GM19035 (cell line): ENCODE results near the gene STAU1.
"Not testable (repeated sequence)": the region's sequence is repeated elsewhere in the genome, so short reads cannot be mapped to it uniquely, and the experiment has no call there.

Experiments used
- ATAC-seq: cut with Tn5 transposase; IDR thresholded peaks from one replicate; pipeline ENCODE4 v1.9.1; 2021; ENCODE audit not compliant: unreplicated experiment

STAU1 gene

GRCh38 chr20:49203746-49204145 is 15.6 kb upstream of the STAU1 start:
- no peak for ATAC-seq

- no peak for ATAC-seq
These were observed 14.9 kb upstream of the STAU1 start for GRCh38 chr20:49203011-49203410.

- no peak for ATAC-seq
These were observed 11.7 kb upstream of the STAU1 start for GRCh38 chr20:49199729-49200293.

- ATAC-seq = not testable (repeated sequence)
These were observed 4.9 kb upstream of the STAU1 start for GRCh38 chr20:49192944-49193518.

GRCh38 chr20:49187330-49187850 is 744 bp downstream of the STAU1 start:
- no peak for ATAC-seq

- no peak for ATAC-seq
These were observed 1.4 kb downstream of the STAU1 start for GRCh38 chr20:49186535-49187329.

- ATAC-seq = no peak
These were observed 2.9 kb downstream of the STAU1 start for GRCh38 chr20:49185071-49185761.

GRCh38 chr20:49184691-49185070 is 3.5 kb downstream of the STAU1 start:
- ATAC-seq = no peak

GRCh38 chr20:49184084-49184501 is 4.0 kb downstream of the STAU1 start:
- ATAC-seq = not testable (repeated sequence)

GRCh38 chr20:49183444-49183843 is 4.7 kb downstream of the STAU1 start:
- ATAC-seq = no peak

- no peak for ATAC-seq
These were observed 6.8 kb downstream of the STAU1 start for GRCh38 chr20:49181265-49181877.

- no peak for ATAC-seq
These were observed 8.5 kb downstream of the STAU1 start for GRCh38 chr20:49179368-49180277.

- ATAC-seq = no peak
These were observed 14.0 kb downstream of the STAU1 start for GRCh38 chr20:49174183-49174582.

- no peak for ATAC-seq
These were observed 15.7 kb downstream of the STAU1 start for GRCh38 chr20:49172413-49172812.

GRCh38 chr20:49171909-49172308 is 16.2 kb downstream of the STAU1 start:
- ATAC-seq = no peak

- no peak for ATAC-seq
These were observed 17.4 kb downstream of the STAU1 start for GRCh38 chr20:49170714-49171113.

GRCh38 chr20:49169547-49169946 is 18.6 kb downstream of the STAU1 start:
- ATAC-seq = no peak

GRCh38 chr20:49168864-49169263 is 19.3 kb downstream of the STAU1 start:
- not testable (repeated sequence) for ATAC-seq

- no peak for ATAC-seq
These were observed 20.2 kb downstream of the STAU1 start for GRCh38 chr20:49167811-49168507.
